Middle frontal gyrus (tissue), 1 donor: ENCODE data around the gene HHAT.

Source experiments
- DNase-seq: peaks from one replicate; pipeline ENCODE4 v3.0.0-alpha.2; 2015; ENCODE audit warnings: low spot score; ENCODE audit errors: extremely low spot score

The HHAT gene

GRCh38 chr1:210359255-210359654 is 30.6 kb downstream of the HHAT start:
- no peak for DNase-seq

GRCh38 chr1:210360852-210361477 is 32.3 kb downstream of the HHAT start:
- DNase-seq = no peak

DNA sequence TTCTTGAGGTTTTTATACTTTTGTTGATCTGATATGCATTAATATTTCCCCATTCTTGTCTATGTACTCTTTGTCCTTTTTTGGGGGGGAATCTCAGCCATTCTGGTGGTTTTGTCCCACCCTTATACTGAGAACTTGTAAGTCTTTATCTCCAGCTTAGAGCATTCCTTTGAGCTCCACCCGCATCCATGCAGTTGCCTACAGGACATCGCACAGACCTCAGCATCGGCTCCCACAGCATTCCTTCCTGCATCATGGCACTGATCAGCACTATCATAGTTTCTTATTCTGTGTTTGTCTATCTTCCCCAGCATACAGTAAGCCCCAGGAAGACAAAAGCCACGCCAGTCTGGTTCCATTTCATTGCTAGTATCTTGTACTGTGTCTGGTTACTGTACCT is 33.0 kb downstream of the HHAT start:
- no peak for DNase-seq

DNA sequence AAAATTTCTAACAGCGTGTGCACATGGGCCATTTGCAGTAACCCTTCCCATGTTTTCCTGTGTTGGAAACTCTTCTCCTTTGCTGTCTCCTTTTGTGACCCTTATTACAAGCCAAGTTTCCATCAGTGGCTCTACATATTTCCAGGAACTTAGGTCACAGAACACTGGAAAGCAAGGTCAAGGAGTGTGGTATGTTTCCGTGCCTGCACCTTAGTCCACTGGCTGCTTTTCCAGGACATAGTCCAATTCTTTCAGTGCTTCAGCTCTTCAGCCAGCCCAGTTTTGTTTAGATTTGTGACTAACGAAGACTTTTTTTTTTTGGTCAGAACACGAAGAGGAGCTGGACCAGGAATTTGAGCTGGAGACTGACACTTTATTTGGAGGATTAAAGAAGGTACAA is 33.8 kb downstream of the HHAT start:
- no peak for DNase-seq

GRCh38 chr1:210363119-210363518 is 34.4 kb downstream of the HHAT start:
- DNase-seq = no peak

- DNase-seq = no peak
Measured at GRCh38 chr1:210364479-210364878, 35.8 kb downstream of the HHAT start.

- DNase-seq = no peak
Measured at GRCh38 chr1:210366767-210367166, 38.1 kb downstream of the HHAT start.

- DNase-seq = peak; percentile 56
Measured at GRCh38 chr1:210367566-210367965, 38.9 kb downstream of the HHAT start.

GRCh38 chr1:210369425-210369824 is 40.7 kb downstream of the HHAT start:
- DNase-seq = no peak

DNA sequence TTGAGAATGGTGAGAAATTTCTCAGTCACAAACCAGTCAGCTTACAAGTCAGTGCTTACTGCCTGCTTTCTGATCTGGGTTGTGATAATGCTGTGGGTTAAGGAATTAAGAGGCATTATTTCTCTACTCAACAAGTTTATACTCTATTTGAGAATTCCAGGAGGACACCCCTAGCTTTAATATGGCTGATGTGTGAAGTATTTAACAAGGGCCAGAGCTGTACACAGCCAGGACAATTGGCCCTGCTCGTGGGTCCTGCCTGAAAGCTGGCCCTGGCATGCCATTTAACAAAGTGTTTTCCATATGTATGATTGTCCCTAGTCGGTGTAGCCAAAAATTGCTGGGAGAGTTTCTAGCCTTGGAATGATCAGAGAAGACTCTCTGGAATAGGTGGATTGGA is 43.2 kb downstream of the HHAT start:
- no peak for DNase-seq

DNA sequence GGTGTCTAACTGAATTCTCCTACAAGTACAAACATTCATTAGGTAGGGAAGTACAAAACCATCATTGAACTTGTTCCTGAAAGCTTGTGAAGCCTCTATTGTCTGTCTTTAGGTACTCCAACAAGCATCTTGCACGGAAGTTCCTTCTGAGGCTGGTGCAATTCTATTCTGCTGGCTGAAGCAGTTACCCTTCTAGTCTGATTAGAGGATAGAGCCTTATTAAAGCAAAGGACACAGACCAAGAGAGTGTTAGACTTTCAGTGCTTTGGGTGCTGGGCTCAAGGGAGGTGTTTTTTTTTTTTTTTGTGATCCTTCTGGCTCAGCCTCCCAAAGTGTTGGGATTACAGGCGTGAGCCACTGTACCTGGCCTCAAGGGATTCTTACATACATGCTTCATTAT is 43.8 kb downstream of the HHAT start:
- DNase-seq = no peak

DNA sequence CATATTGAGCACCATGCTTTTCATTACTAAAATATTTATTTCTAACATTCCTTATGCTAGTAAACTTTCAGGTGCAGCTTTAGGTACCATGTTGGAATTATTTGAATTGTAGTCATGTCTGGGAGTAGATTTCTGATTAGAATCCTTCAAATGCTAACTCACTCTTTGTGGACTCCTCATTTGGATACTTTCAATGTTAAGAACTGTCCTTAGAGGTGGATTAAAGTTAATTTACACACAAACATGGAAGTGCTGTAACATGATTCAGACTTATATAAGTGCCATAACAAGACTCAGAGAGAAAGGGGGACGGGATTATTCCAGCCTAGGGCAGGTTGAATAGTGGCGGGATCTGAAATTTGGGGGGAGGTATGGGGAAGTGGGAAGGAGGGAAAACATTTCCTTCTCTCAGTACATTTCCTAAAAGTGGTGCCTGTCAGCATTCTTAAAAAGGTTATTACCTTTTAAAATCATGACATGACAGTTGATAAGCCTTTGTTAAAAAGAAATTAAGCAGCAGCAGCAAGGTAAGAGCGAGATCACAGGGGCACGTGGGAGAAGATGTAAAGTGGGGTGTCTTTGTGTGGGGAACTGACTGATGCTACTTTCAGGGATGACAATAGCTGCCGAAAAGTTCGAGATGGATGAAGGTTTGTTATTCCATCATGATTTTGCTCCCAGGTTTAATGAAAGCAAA is 44.4 kb downstream of the HHAT start:
- DNase-seq = no peak

DNA sequence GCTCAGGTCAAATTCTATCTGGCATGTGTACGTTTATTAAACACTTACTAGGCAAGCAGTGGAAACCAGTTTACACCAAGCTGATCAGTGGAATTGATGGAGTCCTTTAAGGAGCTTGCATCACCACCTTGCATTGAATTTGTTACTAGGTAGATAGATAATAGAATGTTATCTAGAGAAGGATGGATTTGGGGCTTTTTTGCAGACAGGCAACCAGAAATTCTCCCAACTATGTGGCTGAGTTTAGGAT is 44.9 kb downstream of the HHAT start:
- DNase-seq = no peak

GRCh38 chr1:210373878-210374599 is 45.3 kb downstream of the HHAT start:
- DNase-seq = no peak

DNA sequence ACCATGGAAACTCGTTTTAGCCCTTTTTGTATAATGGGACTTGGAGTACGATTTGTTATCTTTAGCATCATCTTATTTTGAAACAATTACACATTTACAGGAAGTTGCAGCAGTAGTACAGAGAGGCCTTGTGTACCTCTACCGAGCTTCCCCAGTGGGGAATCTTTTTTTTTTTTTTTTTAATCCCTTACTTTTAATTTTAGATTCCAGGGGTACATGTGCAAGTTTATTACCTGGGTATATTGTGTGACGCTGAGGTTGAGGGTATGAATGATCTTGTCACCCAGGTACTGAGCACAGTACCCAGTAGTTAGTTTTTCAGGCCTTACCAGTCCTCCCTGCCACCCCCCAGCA is 45.9 kb downstream of the HHAT start:
- no peak for DNase-seq

DNA sequence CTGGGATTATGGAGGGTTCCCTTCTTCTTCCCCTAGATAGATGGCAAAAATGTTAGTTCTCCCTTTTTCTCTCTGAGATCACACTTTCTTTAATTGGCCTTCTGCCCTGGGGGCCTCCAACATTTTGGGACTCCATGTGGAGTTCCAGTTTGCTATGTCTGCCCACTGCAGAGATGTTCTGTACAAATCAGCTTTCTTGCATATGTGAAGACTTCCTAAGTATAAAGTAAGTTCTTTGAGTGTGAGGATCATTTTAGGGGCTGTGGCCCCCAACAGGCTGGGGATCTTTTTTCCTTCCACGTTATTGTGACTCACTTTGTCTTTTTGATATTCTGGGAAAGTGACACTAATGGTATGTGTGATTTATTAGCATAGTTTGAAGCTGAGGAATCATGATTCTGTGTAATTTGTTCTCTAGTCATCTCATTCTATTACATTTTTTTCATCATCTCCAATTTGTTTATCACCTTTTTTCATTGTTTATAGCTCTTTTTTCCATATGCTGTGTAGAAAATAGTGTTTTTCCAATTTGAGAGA is 48.2 kb downstream of the HHAT start:
- no peak for DNase-seq

DNA sequence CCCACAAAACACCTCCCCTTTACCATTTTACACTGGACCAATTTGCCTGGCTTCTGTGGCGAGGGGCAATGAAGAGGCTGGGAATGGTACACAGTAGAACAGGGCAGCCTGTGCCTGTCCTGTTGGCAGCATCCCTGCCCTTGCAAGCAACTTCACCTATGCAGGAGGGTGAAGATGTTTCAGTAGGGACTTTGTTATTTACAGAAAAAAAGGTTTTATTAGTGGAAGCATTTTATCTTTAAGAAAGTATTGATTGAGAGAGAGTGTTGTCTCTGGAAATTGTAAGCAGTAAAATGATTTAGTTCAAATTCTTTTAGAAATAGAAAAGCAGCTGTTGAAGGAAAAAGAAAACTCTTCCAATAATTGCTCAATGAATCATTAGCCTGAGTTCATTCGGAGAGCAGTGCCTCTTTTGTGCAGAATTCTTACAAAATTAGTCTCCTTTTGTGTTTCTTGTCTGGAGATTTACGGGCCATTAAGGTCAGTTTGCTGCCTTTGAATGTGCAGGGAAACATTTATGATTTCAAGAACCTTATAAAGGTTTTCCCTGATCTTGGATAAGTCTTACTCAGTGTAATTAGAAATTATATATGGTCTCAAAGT is 49.1 kb downstream of the HHAT start:
- DNase-seq = no peak

GRCh38 chr1:210378736-210379135 is 50.0 kb downstream of the HHAT start:
- DNase-seq = no peak

DNA sequence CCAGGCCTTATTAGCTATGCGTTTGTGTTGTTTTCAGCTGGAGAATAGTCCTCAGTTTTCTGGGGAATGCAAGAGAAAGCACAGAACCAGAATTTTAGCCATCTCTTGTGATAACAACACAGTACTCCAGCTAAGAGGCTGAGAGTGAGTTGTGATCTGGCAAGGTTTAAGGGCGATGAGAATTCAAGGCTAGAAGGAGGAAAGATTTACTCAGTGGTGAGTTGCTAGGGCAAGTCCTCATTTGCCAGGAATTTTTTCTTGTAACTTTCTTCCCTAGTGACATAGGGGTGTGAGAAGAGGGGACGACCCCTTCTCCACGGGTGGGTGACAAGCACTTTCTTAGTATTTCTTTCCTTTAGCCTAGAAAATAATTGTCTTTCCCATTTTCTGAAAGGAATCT is 53.2 kb downstream of the HHAT start:
- DNase-seq = no peak

DNA sequence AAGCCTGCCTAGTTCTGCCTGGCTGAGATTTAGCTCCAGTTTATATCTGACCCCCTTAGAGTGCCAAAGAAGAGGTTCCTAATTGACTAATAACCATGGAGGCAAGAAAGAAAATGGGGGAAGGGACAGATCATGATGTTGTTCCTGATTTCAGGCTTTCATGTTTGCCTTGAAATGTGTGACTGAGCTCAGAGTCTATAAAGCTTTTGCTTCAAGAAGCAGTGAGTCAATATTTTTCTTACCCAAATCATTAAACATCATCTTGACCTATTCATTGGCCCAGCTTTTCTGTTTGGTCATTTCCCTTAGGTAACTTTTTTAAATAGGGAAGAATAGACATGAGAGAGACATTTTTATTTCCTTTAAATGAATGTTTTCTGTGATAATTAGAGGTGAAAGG is 55.9 kb downstream of the HHAT start:
- no peak for DNase-seq

DNA sequence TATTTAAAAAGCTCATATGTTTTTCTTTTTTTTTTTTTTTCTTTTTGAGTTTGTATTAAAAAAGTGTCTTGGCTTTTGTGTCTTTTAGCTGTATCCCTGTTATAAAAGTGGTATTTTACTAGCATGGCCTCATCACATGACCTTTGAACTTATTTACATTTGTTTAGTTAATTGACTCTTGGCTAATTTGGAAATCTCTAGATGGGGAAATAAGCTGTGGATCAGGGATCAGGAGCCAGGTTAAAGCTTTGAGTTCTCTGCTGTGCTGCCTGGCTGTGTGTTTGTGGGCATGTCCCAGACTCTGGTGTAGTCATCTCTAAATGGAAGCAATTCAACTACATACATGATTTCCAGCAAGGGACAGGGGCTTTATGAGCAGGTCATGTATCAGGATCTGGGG is 56.5 kb downstream of the HHAT start:
- DNase-seq = no peak

GRCh38 chr1:210394281-210394821 is 65.6 kb downstream of the HHAT start:
- DNase-seq = no peak
